ENCODE data around the gene WDR11. TPM values are rescaled to one million over a fixed set of nuclear protein-coding genes. Genes with fewer than 3 reads are reported as not detected.

Gene WDR11
- total and polyA plus RNA-seq, 10 donors = 28.5 to 94.6 (median 76.1) TPM

- Histone ChIP-seq H3K4me3 (no peak overlapping the region), H3K9me3 (peaks cover 0 to 10% (median 2%) of the 10 kb centered on the region in 8 donors), H3K36me3 (no peaks in the 10 kb centered on the region), H3K27me3 (replicated peaks in 1 of 7) (no peaks in the 10 kb centered on the region), H3K4me1 (no peaks in the 10 kb centered on the region), H3K27ac (no peak overlapping the region)
- TF ChIP-seq POLR2AphosphoS5 (IDR thresholded peaks at IDR 0.05) = no peak
- 81 to 97% (median 87%) methylated on average over 4 of the region's 4 CpGs for WGBS, 5 donors
- DNase-seq = no peak
- intact Hi-C loops (cut with DNase I; ENCODE audit: low total_unique reads) = no loop called here
Observed at GRCh38 chr10:120818301-120818700, 32.9 kb upstream of the WDR11 start.

GRCh38 chr10:120819366-120819765 lies 31.8 kb upstream of the WDR11 start:
- Histone ChIP-seq H3K36me3 (no peaks in the 10 kb centered on the region), H3K9me3 (peaks cover 0 to 9% (median 2%) of the 10 kb centered on the region in 8 donors), H3K27me3 (replicated peaks in 1 of 7) (no peaks in the 10 kb centered on the region), H3K4me1 (no peaks in the 10 kb centered on the region), H3K4me3 (no peak overlapping the region), H3K27ac (no peak overlapping the region)
- no peak for DNase-seq
- 86 to 91% (median 89%) methylated on average over 6 of the region's 6 CpGs for whole genome bisulfite sequencing, 5 donors
- intact Hi-C loops (cut with DNase I; ENCODE audit: low total_unique reads) = no loop called here
- TF ChIP-seq POLR2A (IDR thresholded peaks at IDR 0.05) (no peak), POLR2AphosphoS5 (IDR thresholded peaks at IDR 0.05) (no peak), CTCF (IDR thresholded peaks at IDR 0.05 in 8 of 11, conservative IDR thresholded peaks at IDR 0.05 in 3 of 11) (no peak)

- no peak for DNase-seq
- H3K27me3 ChIP-seq (replicated peaks in 1 of 7) = no peaks in the 10 kb centered on the region
- H3K9me3 ChIP-seq = no peaks in the 10 kb centered on the region
- no peaks in the 10 kb centered on the region for H3K36me3 ChIP-seq
- H3K27ac ChIP-seq = no peak overlapping the region
- intact Hi-C loops (cut with DNase I; ENCODE audit: low total_unique reads) = no loop called here
- WGBS, 5 donors = 70 to 82% (median 78%) methylated on average over 2 of the region's 2 CpGs
- no peak overlapping the region for H3K4me3 ChIP-seq
- TF ChIP-seq CTCF (IDR thresholded peaks at IDR 0.05 in 8 of 11, conservative IDR thresholded peaks at IDR 0.05 in 3 of 11) (no peak), POLR2A (IDR thresholded peaks at IDR 0.05) (no peak), POLR2AphosphoS5 (IDR thresholded peaks at IDR 0.05) (no peak)
- H3K4me1 ChIP-seq = peaks cover 0 to 11% (median 3%) of the 10 kb centered on the region in 6 donors
Observed at GRCh38 chr10:120823266-120823665, 27.9 kb upstream of the WDR11 start.

- Histone ChIP-seq H3K9me3 (no peaks in the 10 kb centered on the region), H3K27ac (no peak overlapping the region), H3K27me3 (replicated peaks in 1 of 7) (no peaks in the 10 kb centered on the region), H3K36me3 (no peaks in the 10 kb centered on the region), H3K4me3 (no peak overlapping the region), H3K4me1 (peaks cover 0 to 11% (median 3%) of the 10 kb centered on the region in 6 donors)
- intact Hi-C loops (cut with DNase I; ENCODE audit: low total_unique reads) = no loop called here
- TF ChIP-seq POLR2A (IDR thresholded peaks at IDR 0.05) = no peak
- no peak for TF ChIP-seq POLR2AphosphoS5 (IDR thresholded peaks at IDR 0.05)
- peak in 6 of 11 experiments; percentile 12 to 47 (median 28) for TF ChIP-seq CTCF (IDR thresholded peaks at IDR 0.05 in 8 of 11, conservative IDR thresholded peaks at IDR 0.05 in 3 of 11)
- DNase-seq = no peak
- 53 to 64% (median 57%) methylated on average over 9 of the region's 9 CpGs for WGBS, 5 donors
Observed at GRCh38 chr10:120824881-120825309, 26.3 kb upstream of the WDR11 start.

All from spleen (tissue), 11 donors.